ENCODE data around the gene PPP1R15B. TPM values are rescaled to one million over a fixed set of nuclear protein-coding genes. Genes with fewer than 3 reads are reported as not detected.

Gene PPP1R15B
- total RNA-seq, 4 donors from 2014 or later = 33.8 to 90.5 (median 72.3) TPM

GRCh38 chr1:204385727-204386126 is 25.9 kb downstream of the PPP1R15B start:
- Histone ChIP-seq H3K4me1 (peaks cover 0 to 1% (median 0%) of the 10 kb centered on the region in 4 donors), H3K27ac (no peak overlapping the region), H3K9me3 (no peaks in the 10 kb centered on the region), H3K4me3 (no peak overlapping the region), H3K27me3 (no peaks in the 10 kb centered on the region), H3K36me3 (no peaks in the 10 kb centered on the region)
- DNase-seq = no peak
- TF ChIP-seq POLR2A (IDR thresholded peaks at IDR 0.05) (no peak), CTCF (IDR thresholded peaks at IDR 0.05) (no peak)

- no peak for DNase-seq
- no peak overlapping the region for H3K27ac ChIP-seq
- no peaks in the 10 kb centered on the region for H3K9me3 ChIP-seq
- H3K4me1 ChIP-seq = peaks cover 0 to 2% (median 0%) of the 10 kb centered on the region in 4 donors
- TF ChIP-seq POLR2A (IDR thresholded peaks at IDR 0.05) (no peak), CTCF (IDR thresholded peaks at IDR 0.05) (no peak)
- H3K4me3 ChIP-seq = no peak overlapping the region
- H3K36me3 ChIP-seq = no peaks in the 10 kb centered on the region
- no peaks in the 10 kb centered on the region for H3K27me3 ChIP-seq
Observed at GRCh38 chr1:204384636-204385352, 26.8 kb downstream of the PPP1R15B start.

- no peak for TF ChIP-seq CTCF (IDR thresholded peaks at IDR 0.05)
- no peak for TF ChIP-seq POLR2A (IDR thresholded peaks at IDR 0.05)
- no peak overlapping the region for H3K27ac ChIP-seq
- no peak for DNase-seq
- no peaks in the 10 kb centered on the region for H3K27me3 ChIP-seq
- peaks cover 0 to 6% (median 0%) of the 10 kb centered on the region in 4 donors for H3K4me1 ChIP-seq
- H3K9me3 ChIP-seq = no peaks in the 10 kb centered on the region
- no peaks in the 10 kb centered on the region for H3K36me3 ChIP-seq
- H3K4me3 ChIP-seq = no peak overlapping the region
Observed at GRCh38 chr1:204383163-204383904, 28.3 kb downstream of the PPP1R15B start.

GRCh38 chr1:204382714-204383083 is 28.9 kb downstream of the PPP1R15B start:
- H3K4me3 ChIP-seq = peak overlapping the region; percentile 14 to 34 (median 23)
- H3K36me3 ChIP-seq = no peaks in the 10 kb centered on the region
- no peaks in the 10 kb centered on the region for H3K27me3 ChIP-seq
- DNase-seq = no peak
- TF ChIP-seq CTCF (IDR thresholded peaks at IDR 0.05) = no peak
- TF ChIP-seq POLR2A (IDR thresholded peaks at IDR 0.05) = no peak
- H3K4me1 ChIP-seq = peaks cover 0 to 10% (median under 1%) of the 10 kb centered on the region in 4 donors
- no peak overlapping the region for H3K27ac ChIP-seq
- no peaks in the 10 kb centered on the region for H3K9me3 ChIP-seq

GRCh38 chr1:204380293-204380831 is 31.3 kb downstream of the PPP1R15B start:
- H3K9me3 ChIP-seq = no peaks in the 10 kb centered on the region
- TF ChIP-seq POLR2A (IDR thresholded peaks at IDR 0.05) (no peak), CTCF (IDR thresholded peaks at IDR 0.05) (no peak)
- H3K36me3 ChIP-seq = no peaks in the 10 kb centered on the region
- no peak overlapping the region for H3K27ac ChIP-seq
- no peaks in the 10 kb centered on the region for H3K27me3 ChIP-seq
- no peak overlapping the region for H3K4me3 ChIP-seq
- no peak for DNase-seq
- peaks cover 0 to 14% (median 2%) of the 10 kb centered on the region in 4 donors for H3K4me1 ChIP-seq
